Astrocyte of the cerebellum (primary cell): ENCODE results near the gene NEURL1.

Source experiments
- DNase-seq: peaks from one replicate; pipeline ENCODE4 v3.0.0-alpha.2; 2011; ENCODE audit warnings: low read depth
- H3K4me3 ChIP-seq: 2 replicates; pipeline ENCODE4 v1.5.1; 2011; ENCODE audit warnings: mild to moderate bottlenecking, low read depth, low read length, moderate library complexity
- in situ Hi-C: cut with HindIII; loops from 2 replicates; pipeline ENCODE4 v1.10.0; 2017; ENCODE audit warnings: low sequenced_read_pairs
- TF ChIP-seq, protein P1 (sequence below): IDR thresholded peaks from 2 replicates; pipeline ENCODE4 v1.5.1; 2012; ENCODE audit warnings: low read length, low read depth, moderate library complexity, mild to moderate bottlenecking; ENCODE audit errors: missing control alignments

Gene NEURL1

DNA sequence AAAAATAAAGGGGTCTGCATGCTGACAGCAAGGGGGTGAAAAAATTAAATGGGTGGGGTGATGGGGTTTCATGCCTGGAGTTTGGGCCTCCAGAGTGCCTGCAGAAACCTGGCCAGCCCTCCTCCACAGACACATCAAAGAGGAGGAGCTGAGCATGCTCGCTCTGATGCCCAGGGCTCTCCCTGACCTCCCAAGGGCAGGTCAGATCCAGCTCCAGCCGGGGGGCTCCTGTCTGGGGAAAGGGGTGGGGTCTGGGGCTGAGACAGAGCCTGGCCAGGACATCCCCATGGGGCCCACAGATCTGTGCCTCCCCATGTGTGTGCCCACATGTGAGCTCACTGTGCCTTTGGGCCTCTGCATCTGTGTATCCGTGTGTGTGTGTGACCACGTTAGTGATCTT lies 33.9 kb upstream of the NEURL1 start:
- DNase-seq: no peak
- TF ChIP-seq, protein P1, sequence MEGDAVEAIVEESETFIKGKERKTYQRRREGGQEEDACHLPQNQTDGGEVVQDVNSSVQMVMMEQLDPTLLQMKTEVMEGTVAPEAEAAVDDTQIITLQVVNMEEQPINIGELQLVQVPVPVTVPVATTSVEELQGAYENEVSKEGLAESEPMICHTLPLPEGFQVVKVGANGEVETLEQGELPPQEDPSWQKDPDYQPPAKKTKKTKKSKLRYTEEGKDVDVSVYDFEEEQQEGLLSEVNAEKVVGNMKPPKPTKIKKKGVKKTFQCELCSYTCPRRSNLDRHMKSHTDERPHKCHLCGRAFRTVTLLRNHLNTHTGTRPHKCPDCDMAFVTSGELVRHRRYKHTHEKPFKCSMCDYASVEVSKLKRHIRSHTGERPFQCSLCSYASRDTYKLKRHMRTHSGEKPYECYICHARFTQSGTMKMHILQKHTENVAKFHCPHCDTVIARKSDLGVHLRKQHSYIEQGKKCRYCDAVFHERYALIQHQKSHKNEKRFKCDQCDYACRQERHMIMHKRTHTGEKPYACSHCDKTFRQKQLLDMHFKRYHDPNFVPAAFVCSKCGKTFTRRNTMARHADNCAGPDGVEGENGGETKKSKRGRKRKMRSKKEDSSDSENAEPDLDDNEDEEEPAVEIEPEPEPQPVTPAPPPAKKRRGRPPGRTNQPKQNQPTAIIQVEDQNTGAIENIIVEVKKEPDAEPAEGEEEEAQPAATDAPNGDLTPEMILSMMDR: no peak
- H3K4me3 ChIP-seq: no peak overlapping the region
- in situ Hi-C loops: loop anchor here (10.0 kb wide), 1 partner anchor 55 kb away; no protein-coding TSS in a partner anchor

DNA sequence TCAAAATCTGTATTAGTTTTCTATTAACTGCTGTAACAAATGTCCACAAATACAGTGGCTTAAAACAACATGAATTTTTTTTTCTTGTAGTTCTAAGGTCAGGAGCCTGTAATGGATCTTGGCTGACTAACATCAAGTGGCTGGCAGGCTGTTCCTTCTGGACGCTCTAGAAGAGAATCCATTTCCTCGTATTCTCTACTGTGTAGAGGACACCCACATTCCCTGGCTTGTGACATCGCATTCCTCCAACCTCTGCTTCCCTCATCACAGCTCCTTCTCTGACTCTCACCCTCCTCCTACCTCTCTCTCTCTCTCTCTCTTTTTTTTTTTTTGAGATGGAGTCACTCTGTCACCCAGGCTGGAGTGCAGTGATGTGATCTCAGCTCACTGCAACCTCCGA lies 30.0 kb upstream of the NEURL1 start:
- TF ChIP-seq, protein P1: no peak
- in situ Hi-C loops: no loop called here
- no peak overlapping the region for H3K4me3 ChIP-seq
- no peak for DNase-seq

DNA sequence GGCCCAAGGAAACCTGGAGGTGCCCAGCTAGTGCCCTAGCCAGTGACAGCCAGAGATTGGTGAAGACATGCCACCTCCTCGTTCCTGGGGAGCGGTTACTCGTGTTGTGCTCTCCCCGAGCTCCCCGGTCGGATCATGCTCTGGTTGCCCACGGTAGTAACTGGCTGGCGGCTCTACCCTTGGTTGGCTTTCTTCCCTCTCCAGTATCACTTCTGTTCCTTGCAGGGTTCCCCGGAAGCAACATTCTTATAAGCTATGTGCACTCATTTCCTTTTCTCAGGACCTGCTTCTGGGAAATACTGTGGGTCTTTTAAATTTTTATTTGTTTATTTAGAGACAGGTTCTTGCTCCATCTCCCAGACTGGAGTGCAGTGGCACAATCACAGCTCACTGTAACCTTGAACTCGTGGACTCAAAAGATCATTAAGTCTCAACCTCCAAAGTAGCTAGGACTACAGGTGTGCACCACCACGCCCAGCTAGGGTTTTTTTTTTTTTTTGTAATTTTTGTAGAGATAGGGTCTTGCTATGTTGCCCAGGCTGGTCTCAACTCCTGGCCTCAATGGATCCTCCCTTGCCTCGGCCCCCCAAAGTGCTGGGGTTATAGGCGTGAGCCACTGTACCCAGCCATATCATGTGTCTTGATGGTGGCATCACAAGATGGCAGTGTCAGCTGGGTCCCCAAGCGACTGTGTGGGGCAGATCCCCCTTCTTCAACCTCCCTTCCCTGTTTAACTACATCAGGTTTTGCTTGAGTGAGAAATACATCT lies 27.9 kb upstream of the NEURL1 start:
- TF ChIP-seq, protein P1: no peak
- no peak for DNase-seq
- in situ Hi-C loops: no loop called here
- no peak overlapping the region for H3K4me3 ChIP-seq

DNA sequence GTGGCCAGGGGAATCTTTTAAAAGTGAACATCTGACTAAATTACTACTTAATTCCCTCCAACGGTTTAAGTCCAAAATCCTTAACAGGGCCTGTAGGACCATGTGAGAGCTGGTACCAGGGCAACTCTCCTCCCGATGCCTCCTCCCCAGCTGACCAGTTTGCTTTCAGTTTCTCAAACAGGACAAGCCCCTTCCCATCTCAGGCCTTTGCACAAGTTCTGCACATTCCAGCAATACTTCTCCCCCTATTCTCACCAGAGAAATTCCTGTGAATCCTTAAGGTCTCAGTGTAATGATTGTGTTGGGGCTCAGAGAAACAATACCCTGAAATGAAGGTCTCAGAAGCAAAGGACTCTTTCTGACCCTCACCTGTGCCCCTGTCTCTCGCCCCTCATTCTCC lies 26.8 kb upstream of the NEURL1 start:
- in situ Hi-C loops: no loop called here
- TF ChIP-seq, protein P1: no peak
- H3K4me3 ChIP-seq: no peak overlapping the region
- no peak for DNase-seq

DNA sequence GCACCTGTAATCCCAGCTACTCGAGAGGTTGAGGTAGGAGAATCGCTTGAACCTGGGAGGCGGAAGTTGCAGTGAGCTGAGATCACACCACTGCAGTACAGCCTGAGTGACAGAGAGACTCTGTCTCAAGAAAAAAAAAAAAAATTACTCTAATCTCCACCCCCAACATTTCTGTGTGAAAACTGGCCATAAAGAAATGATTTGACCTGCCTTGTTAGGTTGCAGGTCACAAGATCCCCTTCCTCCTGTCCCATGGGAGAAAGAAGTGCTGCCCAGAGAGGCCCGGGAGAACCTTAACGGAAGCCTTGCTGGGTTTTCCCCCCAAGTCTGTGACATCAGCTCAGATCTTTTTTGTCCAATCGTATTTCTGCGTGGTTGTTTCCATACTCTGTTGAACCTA lies 26.1 kb upstream of the NEURL1 start:
- no peak overlapping the region for H3K4me3 ChIP-seq
- TF ChIP-seq, protein P1: no peak
- DNase-seq: no peak
- in situ Hi-C loops: no loop called here

DNA sequence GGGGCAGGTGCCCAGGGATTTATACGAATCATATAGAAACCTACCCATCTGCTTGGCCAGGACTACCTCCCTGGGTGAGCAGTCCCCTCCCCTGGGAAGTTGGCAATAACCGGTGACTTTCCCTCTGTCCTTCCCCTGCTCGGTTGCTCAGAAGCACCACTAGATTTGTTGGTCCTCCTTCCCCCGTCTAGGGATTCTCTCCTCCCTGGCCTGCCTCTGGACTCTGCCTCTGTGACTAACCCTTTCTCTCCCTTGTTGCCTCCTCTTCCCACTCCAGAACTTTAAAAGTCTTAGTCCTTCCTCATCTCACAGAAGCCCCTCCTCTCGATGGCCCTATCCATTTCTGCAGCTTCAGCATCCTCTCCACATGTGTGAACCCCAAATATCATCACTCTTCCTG lies 24.3 kb upstream of the NEURL1 start:
- DNase-seq: no peak
- H3K4me3 ChIP-seq: no peak overlapping the region
- TF ChIP-seq, protein P1: no peak
- in situ Hi-C loops: no loop called here
